ENCODE results near the gene DESI1. TPM values are rescaled to one million over a fixed set of nuclear protein-coding genes. Genes with fewer than 3 reads are reported as not detected.

DESI1 gene
- polyA plus RNA-seq, 1 donor = 34.0 TPM

GRCh38 chr22:41658869-41659268 lies 38.0 kb upstream of the DESI1 start:
- no peak for DNase-seq
- Histone ChIP-seq H3K36me3 (ENCODE audit: control insufficient read depth, insufficient read depth, low read length) (peaks cover 91% of the 10 kb centered on the region), H3K4me1 (ENCODE audit: control insufficient read depth, insufficient read depth, low read length) (no peaks in the 10 kb centered on the region), H3K4me3 (ENCODE audit: low read length) (no peak overlapping the region), H3K27me3 (ENCODE audit: control insufficient read depth, insufficient read depth, low read length) (no peaks in the 10 kb centered on the region), H3K9me3 (ENCODE audit: control insufficient read depth, low read depth, low read length) (no peaks in the 10 kb centered on the region), H3K27ac (ENCODE audit: low read length) (no peak overlapping the region)
- no CpG with 5 or more reads among the region's 17 CpGs for WGBS (ENCODE audit: insufficient coverage, low lambda C conversion rate)

GRCh38 chr22:41657709-41658108 lies 36.9 kb upstream of the DESI1 start:
- H3K27ac ChIP-seq (ENCODE audit: low read length) = no peak overlapping the region
- H3K27me3 ChIP-seq (ENCODE audit: control insufficient read depth, insufficient read depth, low read length) = no peaks in the 10 kb centered on the region
- no peak overlapping the region for H3K4me3 ChIP-seq (ENCODE audit: low read length)
- no CpG with 5 or more reads among the region's 6 CpGs for WGBS (ENCODE audit: insufficient coverage, low lambda C conversion rate)
- peaks cover 91% of the 10 kb centered on the region for H3K36me3 ChIP-seq (ENCODE audit: control insufficient read depth, insufficient read depth, low read length)
- DNase-seq = no peak
- H3K9me3 ChIP-seq (ENCODE audit: control insufficient read depth, low read depth, low read length) = no peaks in the 10 kb centered on the region
- no peaks in the 10 kb centered on the region for H3K4me1 ChIP-seq (ENCODE audit: control insufficient read depth, insufficient read depth, low read length)

- Histone ChIP-seq H3K4me3 (ENCODE audit: low read length) (no peak overlapping the region), H3K36me3 (ENCODE audit: control insufficient read depth, insufficient read depth, low read length) (peaks cover 93% of the 10 kb centered on the region), H3K27me3 (ENCODE audit: control insufficient read depth, insufficient read depth, low read length) (no peaks in the 10 kb centered on the region), H3K4me1 (ENCODE audit: control insufficient read depth, insufficient read depth, low read length) (no peaks in the 10 kb centered on the region), H3K27ac (ENCODE audit: low read length) (no peak overlapping the region), H3K9me3 (ENCODE audit: control insufficient read depth, low read depth, low read length) (no peaks in the 10 kb centered on the region)
- no peak for DNase-seq
- 71% methylated on average over 1 of the region's 5 CpGs for WGBS (ENCODE audit: insufficient coverage, low lambda C conversion rate)
Observed at GRCh38 chr22:41656556-41656955, 35.7 kb upstream of the DESI1 start.

- Histone ChIP-seq H3K4me1 (ENCODE audit: control insufficient read depth, insufficient read depth, low read length) (no peaks in the 10 kb centered on the region), H3K27ac (ENCODE audit: low read length) (no peak overlapping the region), H3K36me3 (ENCODE audit: control insufficient read depth, insufficient read depth, low read length) (peaks cover 92% of the 10 kb centered on the region), H3K4me3 (ENCODE audit: low read length) (no peak overlapping the region), H3K9me3 (ENCODE audit: control insufficient read depth, low read depth, low read length) (no peaks in the 10 kb centered on the region), H3K27me3 (ENCODE audit: control insufficient read depth, insufficient read depth, low read length) (no peaks in the 10 kb centered on the region)
- WGBS (ENCODE audit: insufficient coverage, low lambda C conversion rate) = 100% methylated on average over 1 of the region's 3 CpGs
- no peak for DNase-seq
Observed at GRCh38 chr22:41654322-41654721, 33.5 kb upstream of the DESI1 start.

- no peaks in the 10 kb centered on the region for H3K4me1 ChIP-seq (ENCODE audit: control insufficient read depth, insufficient read depth, low read length)
- no peak for DNase-seq
- H3K36me3 ChIP-seq (ENCODE audit: control insufficient read depth, insufficient read depth, low read length) = peaks cover 90% of the 10 kb centered on the region
- H3K27me3 ChIP-seq (ENCODE audit: control insufficient read depth, insufficient read depth, low read length) = no peaks in the 10 kb centered on the region
- no peak overlapping the region for H3K4me3 ChIP-seq (ENCODE audit: low read length)
- no peak overlapping the region for H3K27ac ChIP-seq (ENCODE audit: low read length)
- no peaks in the 10 kb centered on the region for H3K9me3 ChIP-seq (ENCODE audit: control insufficient read depth, low read depth, low read length)
- no CpG with 5 or more reads among the region's 11 CpGs for WGBS (ENCODE audit: insufficient coverage, low lambda C conversion rate)
Observed at GRCh38 chr22:41650821-41651220, 30.0 kb upstream of the DESI1 start.

GRCh38 chr22:41650229-41650628 lies 29.4 kb upstream of the DESI1 start:
- H3K36me3 ChIP-seq (ENCODE audit: control insufficient read depth, insufficient read depth, low read length) = peaks cover 91% of the 10 kb centered on the region
- WGBS (ENCODE audit: insufficient coverage, low lambda C conversion rate) = no CpG with 5 or more reads among the region's 1 CpG

GRCh38 chr22:41648432-41648831 lies 27.6 kb upstream of the DESI1 start:
- no peak for DNase-seq
- WGBS (ENCODE audit: insufficient coverage, low lambda C conversion rate) = no CpG with 5 or more reads among the region's 1 CpG
- no peaks in the 10 kb centered on the region for H3K9me3 ChIP-seq (ENCODE audit: control insufficient read depth, low read depth, low read length)
- H3K27ac ChIP-seq (ENCODE audit: low read length) = no peak overlapping the region
- peaks cover 83% of the 10 kb centered on the region for H3K36me3 ChIP-seq (ENCODE audit: control insufficient read depth, insufficient read depth, low read length)
- no peaks in the 10 kb centered on the region for H3K27me3 ChIP-seq (ENCODE audit: control insufficient read depth, insufficient read depth, low read length)
- H3K4me3 ChIP-seq (ENCODE audit: low read length) = no peak overlapping the region
- H3K4me1 ChIP-seq (ENCODE audit: control insufficient read depth, insufficient read depth, low read length) = no peaks in the 10 kb centered on the region

More at GRCh38 chr22:41650229-41650628, 29.4 kb upstream of the DESI1 start:
- no peak overlapping the region for H3K27ac ChIP-seq (ENCODE audit: low read length)
- no peaks in the 10 kb centered on the region for H3K9me3 ChIP-seq (ENCODE audit: control insufficient read depth, low read depth, low read length)
- H3K4me1 ChIP-seq (ENCODE audit: control insufficient read depth, insufficient read depth, low read length) = no peaks in the 10 kb centered on the region
- H3K27me3 ChIP-seq (ENCODE audit: control insufficient read depth, insufficient read depth, low read length) = no peaks in the 10 kb centered on the region
- no peak overlapping the region for H3K4me3 ChIP-seq (ENCODE audit: low read length)
- DNase-seq = no peak

- no CpG with 5 or more reads among the region's 3 CpGs for WGBS (ENCODE audit: insufficient coverage, low lambda C conversion rate)
- H3K27me3 ChIP-seq (ENCODE audit: control insufficient read depth, insufficient read depth, low read length) = no peaks in the 10 kb centered on the region
- no peak overlapping the region for H3K4me3 ChIP-seq (ENCODE audit: low read length)
- no peak for DNase-seq
- H3K4me1 ChIP-seq (ENCODE audit: control insufficient read depth, insufficient read depth, low read length) = no peaks in the 10 kb centered on the region
- peaks cover 79% of the 10 kb centered on the region for H3K36me3 ChIP-seq (ENCODE audit: control insufficient read depth, insufficient read depth, low read length)
- H3K27ac ChIP-seq (ENCODE audit: low read length) = no peak overlapping the region
- no peaks in the 10 kb centered on the region for H3K9me3 ChIP-seq (ENCODE audit: control insufficient read depth, low read depth, low read length)
Observed at GRCh38 chr22:41647771-41648170, 26.9 kb upstream of the DESI1 start.

- H3K4me1 ChIP-seq (ENCODE audit: control insufficient read depth, insufficient read depth, low read length) = no peaks in the 10 kb centered on the region
- H3K4me3 ChIP-seq (ENCODE audit: low read length) = no peak overlapping the region
- H3K36me3 ChIP-seq (ENCODE audit: control insufficient read depth, insufficient read depth, low read length) = peaks cover 69% of the 10 kb centered on the region
- DNase-seq = no peak
- no peaks in the 10 kb centered on the region for H3K27me3 ChIP-seq (ENCODE audit: control insufficient read depth, insufficient read depth, low read length)
- no CpG with 5 or more reads among the region's 6 CpGs for whole genome bisulfite sequencing (ENCODE audit: insufficient coverage, low lambda C conversion rate)
- no peaks in the 10 kb centered on the region for H3K9me3 ChIP-seq (ENCODE audit: control insufficient read depth, low read depth, low read length)
- no peak overlapping the region for H3K27ac ChIP-seq (ENCODE audit: low read length)
Observed at GRCh38 chr22:41642331-41643110, 21.7 kb upstream of the DESI1 start.

- peaks cover 70% of the 10 kb centered on the region for H3K36me3 ChIP-seq (ENCODE audit: control insufficient read depth, insufficient read depth, low read length)
- WGBS (ENCODE audit: insufficient coverage, low lambda C conversion rate) = 92% methylated on average over 2 of the region's 7 CpGs
Observed at GRCh38 chr22:41641854-41642253, 21.0 kb upstream of the DESI1 start.

GRCh38 chr22:41638748-41639147 lies 17.9 kb upstream of the DESI1 start:
- H3K4me3 ChIP-seq (ENCODE audit: low read length) = no peak overlapping the region
- H3K36me3 ChIP-seq (ENCODE audit: control insufficient read depth, insufficient read depth, low read length) = peaks cover 74% of the 10 kb centered on the region
- DNase-seq = no peak
- no peaks in the 10 kb centered on the region for H3K4me1 ChIP-seq (ENCODE audit: control insufficient read depth, insufficient read depth, low read length)
- WGBS (ENCODE audit: insufficient coverage, low lambda C conversion rate) = 100% methylated on average over 1 of the region's 5 CpGs
- no peaks in the 10 kb centered on the region for H3K9me3 ChIP-seq (ENCODE audit: control insufficient read depth, low read depth, low read length)
- H3K27ac ChIP-seq (ENCODE audit: low read length) = no peak overlapping the region
- no peaks in the 10 kb centered on the region for H3K27me3 ChIP-seq (ENCODE audit: control insufficient read depth, insufficient read depth, low read length)

More at GRCh38 chr22:41641854-41642253, 21.0 kb upstream of the DESI1 start:
- H3K27me3 ChIP-seq (ENCODE audit: control insufficient read depth, insufficient read depth, low read length) = no peaks in the 10 kb centered on the region
- H3K4me1 ChIP-seq (ENCODE audit: control insufficient read depth, insufficient read depth, low read length) = no peaks in the 10 kb centered on the region
- H3K27ac ChIP-seq (ENCODE audit: low read length) = no peak overlapping the region
- no peaks in the 10 kb centered on the region for H3K9me3 ChIP-seq (ENCODE audit: control insufficient read depth, low read depth, low read length)
- no peak overlapping the region for H3K4me3 ChIP-seq (ENCODE audit: low read length)
- no peak for DNase-seq
